A673 (cell line): Measurements from ENCODE around the gene STIMATE. TPM values are rescaled to one million over a fixed set of nuclear protein-coding genes. Genes with fewer than 3 reads are reported as not detected.

Experiments used
- BruUV-seq: library from RNA; stranded (reverse); fragments of 400-500 nt; replicated peaks from 2 replicates; lab custom pipeline; 2021; lab: Mats Ljungman, UMichigan
- CTCF ChIA-PET: fragments of 300-600 bp; sonication (Branson Sonifier 250); formaldehyde crosslinking; loops from one replicate; lab custom pipeline; 2022; ENCODE audit warnings: antibody characterized with exemption; lab: Charles Lee
- POLR2A ChIA-PET: fragments of 300-600 bp; sonication (Branson Sonifier 250); formaldehyde crosslinking; loops from one replicate; lab custom pipeline; 2022; ENCODE audit warnings: antibody characterized with exemption; ENCODE audit not compliant: low non-redundant PET; lab: Charles Lee
- DNase-seq: peaks from one replicate; pipeline ENCODE4 v3.0.0-alpha.2; 2015; ENCODE audit warnings: low spot score
- H3K27ac ChIP-seq: fragments of 200-600 bp; sonication (generic); 2 replicates; pipeline ENCODE4 v1.5.1; 2016; ENCODE audit warnings: mixed run types, low read depth, mild to moderate bottlenecking, mixed read lengths, antibody characterized with exemption, low read length; ENCODE audit not compliant: poor library complexity, severe bottlenecking
- H3K27me3 ChIP-seq: fragments of 200-600 bp; sonication (generic); replicated peaks from 2 replicates; pipeline ENCODE4 v1.6.1; 2017; ENCODE audit warnings: mixed run types, low read depth, mild to moderate bottlenecking, mixed read lengths, antibody characterized with exemption, low read length; ENCODE audit not compliant: insufficient read depth, poor library complexity
- H3K36me3 ChIP-seq: fragments of 200-600 bp; sonication (generic); 2 replicates; pipeline ENCODE4 v1.6.1; 2016; ENCODE audit warnings: mixed run types, mild to moderate bottlenecking, mixed read lengths, antibody characterized with exemption, low read length; ENCODE audit not compliant: insufficient read depth, poor library complexity, severe bottlenecking
- H3K4me1 ChIP-seq: fragments of 200-600 bp; sonication (generic); 2 replicates; pipeline ENCODE4 v1.6.1; 2017; ENCODE audit warnings: mixed run types, mild to moderate bottlenecking, mixed read lengths, antibody characterized with exemption, low read length; ENCODE audit not compliant: insufficient read depth, poor library complexity, severe bottlenecking
- H3K4me3 ChIP-seq: fragments of 200-600 bp; sonication (generic); 2 replicates; pipeline ENCODE4 v1.5.1; 2016; ENCODE audit warnings: low read depth, mixed run types, mild to moderate bottlenecking, mixed read lengths, low read length; ENCODE audit not compliant: poor library complexity, severe bottlenecking
- H3K9me3 ChIP-seq: fragments of 200-600 bp; sonication (generic); 2 replicates; pipeline ENCODE4 v1.6.1; 2016; ENCODE audit warnings: mixed run types, low read depth, mild to moderate bottlenecking, mixed read lengths, antibody characterized with exemption, low read length; ENCODE audit not compliant: poor library complexity, severe bottlenecking
- CTCF ChIP-seq: fragments of 300-800, 200-600 bp; sonication (generic); conservative IDR thresholded peaks from 2 replicates; pipeline ENCODE4 v1.5.1; 2017; ENCODE audit warnings: low read depth, mild to moderate bottlenecking, antibody characterized with exemption, low read length, moderate library complexity, mixed read lengths
- EZH2 ChIP-seq: fragments of 200-600 bp; sonication (generic); IDR thresholded peaks from 2 replicates; pipeline ENCODE4 v1.6.1; 2017; ENCODE audit warnings: borderline replicate concordance, low read depth, mild to moderate bottlenecking, mixed read lengths, antibody characterized with exemption, low read length; ENCODE audit not compliant: poor library complexity, severe bottlenecking
- intact Hi-C: fragments of 100-400 bp; cut with micrococcal nuclease; formaldehyde crosslinking; loops from one replicate; pipeline ENCODE4 v1.10.0; 2022; ENCODE audit not compliant: unreplicated experiment
- total RNA-seq: library from RNA; stranded (reverse); gene quantifications from 2 replicates; pipeline ENCODE4 v1.2.3, GENCODE V29; 2021

STIMATE gene
- total RNA-seq, 1 experiment from 2014 or later, result 11.3 TPM

GRCh38 chr3:52824037-52824436, 73.3 kb downstream of the STIMATE start:
- H3K9me3 ChIP-seq, result no peaks in the 10 kb centered on the region
- no peak for DNase-seq
- H3K36me3 ChIP-seq, result no peaks in the 10 kb centered on the region
- POLR2A ChIA-PET, result no interaction called here
- CTCF ChIA-PET, result no interaction called here
- intact Hi-C loops, result no loop called here
- H3K4me1 ChIP-seq, result no peaks in the 10 kb centered on the region
- no TSS peak for BruUV-seq
- no peak overlapping the region for H3K27ac ChIP-seq
- no peak overlapping the region for H3K4me3 ChIP-seq
- no peaks in the 10 kb centered on the region for H3K27me3 ChIP-seq
- TF ChIP-seq CTCF, result no peak
- TF ChIP-seq EZH2, result no peak

GRCh38 chr3:52822363-52822762, 75.0 kb downstream of the STIMATE start:
- H3K9me3 ChIP-seq, result no peaks in the 10 kb centered on the region
- H3K27me3 ChIP-seq, result no peaks in the 10 kb centered on the region
- H3K4me1 ChIP-seq, result no peaks in the 10 kb centered on the region
- ChIA-PET POLR2A (no interaction called here), CTCF (no interaction called here)
- BruUV-seq, result no TSS peak
- DNase-seq, result no peak
- no peak for TF ChIP-seq EZH2
- no peak for TF ChIP-seq CTCF
- intact Hi-C loops, result no loop called here
- H3K27ac ChIP-seq, result no peak overlapping the region
- no peak overlapping the region for H3K4me3 ChIP-seq
- H3K36me3 ChIP-seq, result no peaks in the 10 kb centered on the region

GRCh38 chr3:52820736-52821135, 76.6 kb downstream of the STIMATE start:
- H3K4me1 ChIP-seq, result no peaks in the 10 kb centered on the region
- ChIA-PET POLR2A (interaction anchor here (0.7 kb wide), 1 partner anchor 11 kb away, joined by 4 read pairs; no protein-coding TSS in a partner anchor), CTCF (no interaction called here)
- no peak overlapping the region for H3K4me3 ChIP-seq
- no peaks in the 10 kb centered on the region for H3K36me3 ChIP-seq
- intact Hi-C loops, result no loop called here
- TF ChIP-seq CTCF, result peak; percentile 66
- TF ChIP-seq EZH2, result no peak
- DNase-seq, result peak; percentile 18
- no peaks in the 10 kb centered on the region for H3K9me3 ChIP-seq
- H3K27ac ChIP-seq, result no peak overlapping the region
- no TSS peak for BruUV-seq
- H3K27me3 ChIP-seq, result no peaks in the 10 kb centered on the region
